Neural progenitor cell (in vitro differentiated cells): Measurements from ENCODE around the gene PRRC2C. TPM values are rescaled to one million over a fixed set of nuclear protein-coding genes. Genes with fewer than 3 reads are reported as not detected.

Experiments
- DNase-seq: peaks from one replicate; pipeline ENCODE4 v3.0.0-alpha.2; 2016; ENCODE audit warnings: low spot score
- H2AFZ ChIP-seq: fragments of 200-600 bp; sonication (generic); replicated peaks from 2 replicates; pipeline ENCODE4 v1.6.1; 2016; ENCODE audit warnings: antibody characterized with exemption
- H3F3A ChIP-seq: fragments of 200-600 bp; sonication (generic); 2 replicates; pipeline ENCODE4 v1.6.1; 2016; ENCODE audit warnings: antibody characterized with exemption, low read depth
- H3K27ac ChIP-seq: fragments of 200-600 bp; sonication (generic); 2 replicates; pipeline ENCODE4 v1.5.1; 2016; ENCODE audit warnings: mild to moderate bottlenecking
- H3K27me3 ChIP-seq: fragments of 200-600 bp; sonication (generic); 2 replicates; pipeline ENCODE4 v1.6.1; 2016; ENCODE audit warnings: mild to moderate bottlenecking, moderate library complexity
- H3K36me3 ChIP-seq: fragments of 200-600 bp; sonication (generic); 2 replicates; pipeline ENCODE4 v1.5.1; 2016
- H3K4me1 ChIP-seq: fragments of 200-600 bp; sonication (generic); 2 replicates; pipeline ENCODE4 v1.6.1; 2016; ENCODE audit warnings: mixed run types
- H3K4me2 ChIP-seq: fragments of 200-600 bp; sonication (generic); 2 replicates; pipeline ENCODE4 v1.6.1; 2016
- H3K4me3 ChIP-seq: fragments of 200-600 bp; sonication (generic); 2 replicates; pipeline ENCODE4 v1.5.1; 2016
- H3K79me2 ChIP-seq: fragments of 200-600 bp; sonication (generic); 2 replicates; pipeline ENCODE4 v1.6.1; 2016; ENCODE audit warnings: low read depth
- H3K9ac ChIP-seq: fragments of 200-600 bp; sonication (generic); 2 replicates; pipeline ENCODE4 v1.6.1; 2016
- H3K9me3 ChIP-seq: fragments of 200-600 bp; sonication (generic); 2 replicates; pipeline ENCODE4 v1.5.1; 2016; ENCODE audit warnings: low read depth
- H4K20me1 ChIP-seq: fragments of 200-600 bp; sonication (generic); 2 replicates; pipeline ENCODE4 v1.6.1; 2016; ENCODE audit warnings: low read depth
- H3K27ac Mint-ChIP-seq: 3 replicates; pipeline ENCODE4 v1.8.0; 2021; ENCODE audit warnings: mixed read lengths
- H3K27me3 Mint-ChIP-seq: 2 replicates; pipeline ENCODE4 v1.8.0; 2022; ENCODE audit warnings: low read depth, mild to moderate bottlenecking, inconsistent platforms, moderate library complexity, mixed read lengths; ENCODE audit not compliant: insufficient read depth
- H3K36me3 Mint-ChIP-seq: 3 replicates; pipeline ENCODE4 v1.8.0; 2021; ENCODE audit warnings: mixed read lengths
- H3K4me1 Mint-ChIP-seq: 3 replicates; pipeline ENCODE4 v1.8.0; 2021; ENCODE audit warnings: mixed read lengths
- H3K4me3 Mint-ChIP-seq: 3 replicates; pipeline ENCODE4 v1.8.0; 2021; ENCODE audit warnings: mild to moderate bottlenecking, moderate library complexity, mixed read lengths
- H3K9me3 Mint-ChIP-seq: 3 replicates; pipeline ENCODE4 v1.8.0; 2020; ENCODE audit warnings: mixed read lengths
- CTCF ChIP-seq: fragments of 200-600 bp; sonication (generic); IDR thresholded peaks from 2 replicates; pipeline ENCODE4 v1.5.1; 2017; ENCODE audit warnings: antibody characterized with exemption, mild to moderate bottlenecking
- EZH2 ChIP-seq: fragments of 200-600 bp; sonication (generic); IDR thresholded peaks from 2 replicates; pipeline ENCODE4 v1.6.1; 2017; ENCODE audit warnings: antibody characterized with exemption, mild to moderate bottlenecking, moderate library complexity
- EZH2phosphoT487 ChIP-seq: fragments of 200-600 bp; sonication (generic); IDR thresholded peaks from 2 replicates; pipeline ENCODE4 v1.6.1; 2017; ENCODE audit warnings: antibody characterized with exemption
- total RNA-seq: library from RNA; depleted of rRNA; stranded (reverse); fragments of >200 nt; gene quantifications from 2 replicates; pipeline ENCODE4 v1.2.3, GENCODE V29; 2015; ENCODE audit warnings: low replicate concordance

The PRRC2C gene
- total RNA-seq, 1 donor from 2014 or later = 89.9 TPM

- H3K4me1 ChIP-seq = no peaks in the 10 kb centered on the region
- H3K9me3 Mint-ChIP-seq = peaks cover 16% of the 10 kb centered on the region
- no peak overlapping the region for H3K9ac ChIP-seq
- no peaks in the 10 kb centered on the region for H3K27me3 ChIP-seq
- H3K79me2 ChIP-seq = peaks cover 100% of the 10 kb centered on the region
- H3K4me3 ChIP-seq = no peak overlapping the region
- H3K27me3 Mint-ChIP-seq = no peaks in the 10 kb centered on the region
- no peak for DNase-seq
- peaks cover 3% of the 10 kb centered on the region for H3K36me3 ChIP-seq
- H3K4me3 Mint-ChIP-seq = no peak overlapping the region
- no peaks in the 10 kb centered on the region for H3K9me3 ChIP-seq
- TF ChIP-seq EZH2 (no peak), CTCF (no peak), EZH2phosphoT487 (no peak)
- H2AFZ ChIP-seq = no peak overlapping the region
- no peak overlapping the region for H3K27ac Mint-ChIP-seq
- peaks cover 99% of the 10 kb centered on the region for H4K20me1 ChIP-seq
- no peak overlapping the region for H3K4me2 ChIP-seq
- peaks cover 44% of the 10 kb centered on the region for H3K36me3 Mint-ChIP-seq
- H3F3A ChIP-seq = no peaks in the 10 kb centered on the region
- peaks cover 3% of the 10 kb centered on the region for H3K4me1 Mint-ChIP-seq
- no peak overlapping the region for H3K27ac ChIP-seq
These were observed 15.5 kb downstream of the PRRC2C start for GRCh38 chr1:171500803-171501202.

- no peak overlapping the region for H3K27ac Mint-ChIP-seq
- H3K4me2 ChIP-seq = no peak overlapping the region
These were observed 16.1 kb downstream of the PRRC2C start for GRCh38 chr1:171501305-171502024.

GRCh38 chr1:171506525-171507304, 21.4 kb downstream of the PRRC2C start:
- Mint-ChIP-seq H3K4me3 (no peak overlapping the region), H3K9me3 (peaks cover 24% of the 10 kb centered on the region), H3K36me3 (peaks cover 46% of the 10 kb centered on the region), H3K27me3 (no peaks in the 10 kb centered on the region), H3K27ac (no peak overlapping the region), H3K4me1 (peaks cover 14% of the 10 kb centered on the region)
- Histone ChIP-seq H2AFZ (no peak overlapping the region), H3K9me3 (no peaks in the 10 kb centered on the region), H3K4me1 (peaks cover 9% of the 10 kb centered on the region), H3K27me3 (no peaks in the 10 kb centered on the region), H3K4me3 (no peak overlapping the region), H4K20me1 (peaks cover 99% of the 10 kb centered on the region), H3K4me2 (no peak overlapping the region), H3K36me3 (peaks cover 3% of the 10 kb centered on the region), H3K9ac (no peak overlapping the region), H3K79me2 (peaks cover 100% of the 10 kb centered on the region), H3K27ac (no peak overlapping the region), H3F3A (no peaks in the 10 kb centered on the region)
- TF ChIP-seq EZH2phosphoT487 (no peak), CTCF (no peak), EZH2 (no peak)
- DNase-seq = no peak

More at GRCh38 chr1:171501305-171502024, 16.1 kb downstream of the PRRC2C start:
- H3K79me2 ChIP-seq = peaks cover 100% of the 10 kb centered on the region
- Mint-ChIP-seq H3K9me3 (peaks cover 18% of the 10 kb centered on the region), H3K27me3 (no peaks in the 10 kb centered on the region), H3K4me3 (no peak overlapping the region), H3K4me1 (peaks cover 8% of the 10 kb centered on the region), H3K36me3 (peaks cover 46% of the 10 kb centered on the region)
- no peak for TF ChIP-seq CTCF
- no peak for TF ChIP-seq EZH2phosphoT487
- TF ChIP-seq EZH2 = no peak
- peaks cover 3% of the 10 kb centered on the region for H3K36me3 ChIP-seq
- no peaks in the 10 kb centered on the region for H3K9me3 ChIP-seq
- peaks cover 5% of the 10 kb centered on the region for H3K4me1 ChIP-seq
- no peak overlapping the region for H3K9ac ChIP-seq
- H2AFZ ChIP-seq = no peak overlapping the region
- peaks cover 99% of the 10 kb centered on the region for H4K20me1 ChIP-seq
- no peak overlapping the region for H3K4me3 ChIP-seq
- no peak for DNase-seq
- H3F3A ChIP-seq = no peaks in the 10 kb centered on the region
- no peaks in the 10 kb centered on the region for H3K27me3 ChIP-seq
- no peak overlapping the region for H3K27ac ChIP-seq
